Measurements from ENCODE around the gene CTIF. TPM values are rescaled to one million over a fixed set of nuclear protein-coding genes. Genes with fewer than 3 reads are reported as not detected.

The CTIF gene
- total and polyA plus RNA-seq, 4 donors = 12.2 to 45.7 (median 32.6) TPM

DNA sequence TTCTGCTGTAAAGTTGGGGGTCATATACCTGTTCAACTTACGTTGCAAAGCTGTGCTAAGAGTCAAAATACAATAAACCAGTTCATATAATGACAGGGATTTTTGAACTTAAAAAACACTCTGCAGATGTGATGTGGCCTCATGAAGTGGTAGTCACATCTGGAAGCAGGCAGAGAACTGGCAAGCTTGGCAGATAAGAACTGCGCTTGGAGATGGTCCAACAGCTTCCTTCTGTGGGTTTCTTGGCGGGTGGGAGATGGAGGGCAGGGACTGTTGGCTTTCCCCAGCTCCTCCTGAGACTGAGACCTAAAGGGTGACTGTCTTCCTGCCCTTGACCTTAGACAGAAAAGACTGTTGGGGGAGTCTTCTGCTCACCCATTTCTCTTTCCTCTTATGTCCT lies 140.4 kb downstream of the CTIF start:
- no peak for TF ChIP-seq CTCF (IDR thresholded peaks at IDR 0.05; ENCODE audit: control extremely low read depth, extremely low read depth)
- ATAC-seq (ENCODE audit: insufficient read depth, low FRiP score) = no peak
- Histone ChIP-seq H3K4me1 (ENCODE audit: control insufficient read depth in 5 of 5, insufficient read depth in 5 of 5, low read length in 5 of 5) (peaks cover 2 to 30% (median 7%) of the 10 kb centered on the region in 5 donors), H3K9ac (ENCODE audit: insufficient read depth in 1 of 2, low read length in 2 of 2) (no peak overlapping the region), H3K36me3 (ENCODE audit: control insufficient read depth in 4 of 4, insufficient read depth in 4 of 4, low read length in 4 of 4) (peaks cover 0 to 5% (median 2%) of the 10 kb centered on the region in 4 donors), H3K27ac (ENCODE audit: low read depth in 1 of 2, low read length in 1 of 2) (no peak overlapping the region), H3K27me3 (ENCODE audit: control insufficient read depth in 3 of 3, insufficient read depth in 3 of 3, low read length in 2 of 3) (no peaks in the 10 kb centered on the region), H3K4me3 (no peak overlapping the region), H3K9me3 (ENCODE audit: control insufficient read depth in 4 of 4, insufficient read depth in 3 of 4, low read length in 3 of 4) (no peaks in the 10 kb centered on the region)
- no peak for DNase-seq
- 13 to 52% methylated on average over 3 of the region's 3 CpGs for WGBS, 2 donors

GRCh38 chr18:48680339-48681250 lies 141.8 kb downstream of the CTIF start:
- Histone ChIP-seq H3K4me1 (ENCODE audit: control insufficient read depth in 5 of 5, insufficient read depth in 5 of 5, low read length in 5 of 5) (peaks cover 2 to 27% (median 6%) of the 10 kb centered on the region in 5 donors), H3K9me3 (ENCODE audit: control insufficient read depth in 4 of 4, insufficient read depth in 3 of 4, low read length in 3 of 4) (no peaks in the 10 kb centered on the region), H3K27me3 (ENCODE audit: control insufficient read depth in 3 of 3, insufficient read depth in 3 of 3, low read length in 2 of 3) (no peaks in the 10 kb centered on the region), H3K9ac (ENCODE audit: insufficient read depth in 1 of 2, low read length in 2 of 2) (no peak overlapping the region), H3K4me3 (no peak overlapping the region), H3K27ac (ENCODE audit: low read depth in 1 of 2, low read length in 1 of 2) (peak overlapping the region; percentile 51 to 66), H3K36me3 (ENCODE audit: control insufficient read depth in 4 of 4, insufficient read depth in 4 of 4, low read length in 4 of 4) (peaks cover 0 to 5% (median 2%) of the 10 kb centered on the region in 4 donors)
- DNase-seq (peak; percentile 57 to 81 (median 68)), ATAC-seq (ENCODE audit: insufficient read depth, low FRiP score) (no peak)
- no peak for TF ChIP-seq CTCF (IDR thresholded peaks at IDR 0.05; ENCODE audit: control extremely low read depth, extremely low read depth)
- 67 to 82% methylated on average over 23 of the region's 23 CpGs for WGBS, 2 donors

DNA sequence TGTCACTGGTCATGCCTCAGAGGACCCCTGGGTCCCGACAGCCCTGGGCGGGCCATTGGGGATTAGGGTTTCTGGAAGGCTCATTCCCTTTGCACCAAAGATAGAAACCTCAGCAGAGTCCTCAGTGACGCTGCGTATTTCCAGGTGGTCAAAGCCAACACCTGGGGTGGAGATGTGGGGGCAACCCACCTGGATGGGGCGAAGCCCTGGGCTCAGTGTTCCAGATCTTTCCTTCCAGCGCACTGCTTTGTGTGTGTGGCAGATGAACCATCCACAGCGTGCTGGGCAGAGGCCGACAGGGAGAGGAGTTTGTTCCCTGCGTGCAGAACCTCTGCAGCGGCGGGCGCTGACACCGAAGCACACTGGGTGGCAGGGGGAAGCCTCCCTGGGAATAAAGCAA lies 143.9 kb downstream of the CTIF start:
- WGBS, 2 donors = 96 to 98% methylated on average over 13 of the region's 13 CpGs
- Histone ChIP-seq H3K4me3 (no peak overlapping the region), H3K4me1 (ENCODE audit: control insufficient read depth in 5 of 5, insufficient read depth in 5 of 5, low read length in 5 of 5) (peaks cover 0 to 19% (median 6%) of the 10 kb centered on the region in 5 donors), H3K27me3 (ENCODE audit: control insufficient read depth in 3 of 3, insufficient read depth in 3 of 3, low read length in 2 of 3) (no peaks in the 10 kb centered on the region), H3K36me3 (ENCODE audit: control insufficient read depth in 4 of 4, insufficient read depth in 4 of 4, low read length in 4 of 4) (peaks cover 0 to 5% (median 0%) of the 10 kb centered on the region in 4 donors), H3K9ac (ENCODE audit: insufficient read depth in 1 of 2, low read length in 2 of 2) (no peak overlapping the region), H3K9me3 (ENCODE audit: control insufficient read depth in 4 of 4, insufficient read depth in 3 of 4, low read length in 3 of 4) (no peaks in the 10 kb centered on the region), H3K27ac (ENCODE audit: low read depth in 1 of 2, low read length in 1 of 2) (no peak overlapping the region)
- no peak for ATAC-seq (ENCODE audit: insufficient read depth, low FRiP score)
- no peak for TF ChIP-seq CTCF (IDR thresholded peaks at IDR 0.05; ENCODE audit: control extremely low read depth, extremely low read depth)
- no peak for DNase-seq
